ENCODE measurements around the gene MTMR3. TPM values are rescaled to one million over a fixed set of nuclear protein-coding genes. Genes with fewer than 3 reads are reported as not detected.

The MTMR3 gene
- total RNA-seq, 1 experiment from 2014 or later, result 27.0 TPM

GRCh38 chr22:29975494-29975893 is 92.5 kb downstream of the MTMR3 start:
- ATAC-seq (no peak), DNase-seq (ENCODE audit: low read depth, low spot score) (no peak)
- no TSS peak for BruUV-seq (replicated peaks)
- Histone ChIP-seq H3K4me2 (ENCODE audit: low read length) (no peak overlapping the region), H3K79me2 (ENCODE audit: insufficient read depth, low read length) (no peaks in the 10 kb centered on the region), H3K9me3 (ENCODE audit: control insufficient read depth in 1 of 2, insufficient read depth in 1 of 2, low read depth in 1 of 2, low read length in 2 of 2) (no peaks in the 10 kb centered on the region), H3K27me3 (ENCODE audit: insufficient read depth, low read length) (no peaks in the 10 kb centered on the region), H3K36me3 (ENCODE audit: control insufficient read depth in 1 of 2, insufficient read depth in 2 of 2, low read length in 2 of 2) (no peaks in the 10 kb centered on the region), H2AFZ (ENCODE audit: low read depth, low read length, poor library complexity, severe bottlenecking) (no peak overlapping the region), H3K4me3 (replicated peaks in 1 of 2; ENCODE audit: low read depth in 1 of 2, low read length in 2 of 2) (no peak overlapping the region), H4K20me1 (ENCODE audit: insufficient read depth) (no peaks in the 10 kb centered on the region), H3K9ac (ENCODE audit: low read length) (no peak overlapping the region), H3K4me1 (ENCODE audit: control insufficient read depth in 1 of 2, insufficient read depth in 2 of 2, low read length in 2 of 2) (peaks cover 11 to 24% of the 10 kb centered on the region in 2 experiments), H3K9me2 (ENCODE audit: insufficient read depth) (no peaks in the 10 kb centered on the region), H3K27ac (ENCODE audit: low read depth, low read length) (no peak overlapping the region)
- CTCF ChIA-PET, result no interaction called here
- intact Hi-C loops (cut with micrococcal nuclease), result no loop called here
- TF ChIP-seq FOSL1 (IDR thresholded peaks at IDR 0.05; ENCODE audit: low read depth), result no peak
- RAD21 ChIA-PET (ENCODE audit: low non-redundant PET in 1 of 2, low total read pairs in 2 of 2, uncharacterized antibody in 2 of 2, unreplicated experiment in 2 of 2), result no interaction called here
- POLR2A ChIA-PET, result no interaction called here

- BruUV-seq (replicated peaks), result no TSS peak
- no peaks in the 10 kb centered on the region for H3K9me2 ChIP-seq (ENCODE audit: insufficient read depth)
- H2AFZ ChIP-seq (ENCODE audit: low read depth, low read length, poor library complexity, severe bottlenecking), result no peak overlapping the region
- no peak overlapping the region for H3K4me3 ChIP-seq (replicated peaks in 1 of 2; ENCODE audit: low read depth in 1 of 2, low read length in 2 of 2)
- intact Hi-C loops (cut with micrococcal nuclease), result no loop called here
- TF ChIP-seq CTCF (IDR thresholded peaks at IDR 0.05 in 2 of 3, conservative IDR thresholded peaks at IDR 0.05 in 1 of 3; ENCODE audit: borderline replicate concordance in 1 of 3, insufficient read depth in 1 of 3, low read depth in 2 of 3, low read length in 2 of 3), result no peak
- TF ChIP-seq CBX3 (IDR thresholded peaks at IDR 0.05; ENCODE audit: low read depth), result no peak
- no peak for TF ChIP-seq ATF3 (IDR thresholded peaks at IDR 0.05)
- no peak for TF ChIP-seq EZH2phosphoT487 (IDR thresholded peaks at IDR 0.05; ENCODE audit: borderline replicate concordance)
- no peak for TF ChIP-seq MAX (IDR thresholded peaks at IDR 0.05)
- no peak for TF ChIP-seq ZFX (IDR thresholded peaks at IDR 0.05)
- no peak for TF ChIP-seq JUND (IDR thresholded peaks at IDR 0.05)
- no peak for TF ChIP-seq SIN3A (IDR thresholded peaks at IDR 0.05; ENCODE audit: low read depth)
- TF ChIP-seq, protein P1, sequence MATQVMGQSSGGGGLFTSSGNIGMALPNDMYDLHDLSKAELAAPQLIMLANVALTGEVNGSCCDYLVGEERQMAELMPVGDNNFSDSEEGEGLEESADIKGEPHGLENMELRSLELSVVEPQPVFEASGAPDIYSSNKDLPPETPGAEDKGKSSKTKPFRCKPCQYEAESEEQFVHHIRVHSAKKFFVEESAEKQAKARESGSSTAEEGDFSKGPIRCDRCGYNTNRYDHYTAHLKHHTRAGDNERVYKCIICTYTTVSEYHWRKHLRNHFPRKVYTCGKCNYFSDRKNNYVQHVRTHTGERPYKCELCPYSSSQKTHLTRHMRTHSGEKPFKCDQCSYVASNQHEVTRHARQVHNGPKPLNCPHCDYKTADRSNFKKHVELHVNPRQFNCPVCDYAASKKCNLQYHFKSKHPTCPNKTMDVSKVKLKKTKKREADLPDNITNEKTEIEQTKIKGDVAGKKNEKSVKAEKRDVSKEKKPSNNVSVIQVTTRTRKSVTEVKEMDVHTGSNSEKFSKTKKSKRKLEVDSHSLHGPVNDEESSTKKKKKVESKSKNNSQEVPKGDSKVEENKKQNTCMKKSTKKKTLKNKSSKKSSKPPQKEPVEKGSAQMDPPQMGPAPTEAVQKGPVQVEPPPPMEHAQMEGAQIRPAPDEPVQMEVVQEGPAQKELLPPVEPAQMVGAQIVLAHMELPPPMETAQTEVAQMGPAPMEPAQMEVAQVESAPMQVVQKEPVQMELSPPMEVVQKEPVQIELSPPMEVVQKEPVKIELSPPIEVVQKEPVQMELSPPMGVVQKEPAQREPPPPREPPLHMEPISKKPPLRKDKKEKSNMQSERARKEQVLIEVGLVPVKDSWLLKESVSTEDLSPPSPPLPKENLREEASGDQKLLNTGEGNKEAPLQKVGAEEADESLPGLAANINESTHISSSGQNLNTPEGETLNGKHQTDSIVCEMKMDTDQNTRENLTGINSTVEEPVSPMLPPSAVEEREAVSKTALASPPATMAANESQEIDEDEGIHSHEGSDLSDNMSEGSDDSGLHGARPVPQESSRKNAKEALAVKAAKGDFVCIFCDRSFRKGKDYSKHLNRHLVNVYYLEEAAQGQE (IDR thresholded peaks at IDR 0.05; ENCODE audit: low read depth), result no peak
- TF ChIP-seq ZNF274 (IDR thresholded peaks at IDR 0.05; ENCODE audit: low read depth, low read length), result no peak
- DNase-seq (ENCODE audit: low read depth, low spot score) (no peak), ATAC-seq (no peak)
- no peaks in the 10 kb centered on the region for H3K27me3 ChIP-seq (ENCODE audit: insufficient read depth, low read length)
- ChIA-PET CTCF (no interaction called here), RAD21 (ENCODE audit: low non-redundant PET in 1 of 2, low total read pairs in 2 of 2, uncharacterized antibody in 2 of 2, unreplicated experiment in 2 of 2) (no interaction called here), POLR2A (no interaction called here)
- H3K79me2 ChIP-seq (ENCODE audit: insufficient read depth, low read length), result no peaks in the 10 kb centered on the region
- H3K4me1 ChIP-seq (ENCODE audit: control insufficient read depth in 1 of 2, insufficient read depth in 2 of 2, low read length in 2 of 2), result peaks cover 11 to 24% of the 10 kb centered on the region in 2 experiments
- H3K36me3 ChIP-seq (ENCODE audit: control insufficient read depth in 1 of 2, insufficient read depth in 2 of 2, low read length in 2 of 2), result no peaks in the 10 kb centered on the region
- H3K27ac ChIP-seq (ENCODE audit: low read depth, low read length), result no peak overlapping the region
- no peaks in the 10 kb centered on the region for H4K20me1 ChIP-seq (ENCODE audit: insufficient read depth)
- H3K4me2 ChIP-seq (ENCODE audit: low read length), result no peak overlapping the region
- no peak overlapping the region for H3K9ac ChIP-seq (ENCODE audit: low read length)
- no peaks in the 10 kb centered on the region for H3K9me3 ChIP-seq (ENCODE audit: control insufficient read depth in 1 of 2, insufficient read depth in 1 of 2, low read depth in 1 of 2, low read length in 2 of 2)
Measured at GRCh38 chr22:29977107-29977506, 94.1 kb downstream of the MTMR3 start.

All from HCT116 (cell line).